Stomach (tissue), 4 donors: ENCODE data around the gene IPCEF1.

Experiments
- CTCF ChIP-seq, 7 experiments: fragments of 450-650 bp in 4 of 7; fragments of 200-600 bp in 3 of 7; sonication (generic) in 3 of 7; IDR thresholded peaks; one replicate each; pipeline ENCODE4 v1.5.1; 2016 to 2019; ENCODE audit warnings: antibody characterized with exemption in 7 of 7, control low read depth in 2 of 7, mild to moderate bottlenecking in 1 of 7
- POLR2A ChIP-seq, 4 donors: fragments of 450-650 bp; IDR thresholded peaks; one replicate each; pipeline ENCODE4 v1.6.1; 2016; ENCODE audit warnings: antibody characterized with exemption in 4 of 4, control low read depth in 2 of 4, mild to moderate bottlenecking in 1 of 4, moderate library complexity in 1 of 4
- POLR2AphosphoS5 ChIP-seq, 3 donors: sonication (generic); formaldehyde crosslinking; IDR thresholded peaks; one replicate each; pipeline ENCODE4 v1.6.1; 2016; ENCODE audit warnings: antibody characterized with exemption in 3 of 3

- TF ChIP-seq CTCF (IDR thresholded peaks at IDR 0.05) (no peak), POLR2A (IDR thresholded peaks at IDR 0.05) (no peak), POLR2AphosphoS5 (IDR thresholded peaks at IDR 0.05) (no peak)
These were observed 66.6 kb downstream of the IPCEF1 start for GRCh38 chr6:154289818-154290508.
